ENCODE results near the gene KRT83.

The KRT83 gene

GRCh38 chr12:52320784-52321400 lies at the start of gene KRT83:
TSS of gene KRT83 (minus strand) at chr12:52321398. CDS start at chr12:52321335, 63 bp downstream.
- ChIA-PET CTCF (interaction anchor here (0.7 to 1.9 kb wide), 4 partner anchors 10 to 517 kb away, joined by 3 to 13 read pairs (median 4); no protein-coding TSS in a partner anchor), POLR2A (no interaction called here)
- TF ChIP-seq ZNF626 (tag by site-specific recombination; IDR thresholded peaks at IDR 0.05) (no peak), ZNF280D (tag by site-specific recombination; IDR thresholded peaks at IDR 0.05) (no peak), ZNF155 (tag by site-specific recombination; IDR thresholded peaks at IDR 0.05) (no peak), ZNF600 (tag by site-specific recombination; IDR thresholded peaks at IDR 0.05) (no peak), OSR2 (tag by site-specific recombination; IDR thresholded peaks at IDR 0.05) (no peak)
- H3K27ac ChIP-seq (ENCODE audit: extremely low read depth, low read depth, low read length): no peak within 1 kb of the TSS
- H3K9me3 ChIP-seq (ENCODE audit: control insufficient read depth, insufficient read depth, low read depth, low read length): no peaks in the 10 kb centered on the region
- H3K36me3 ChIP-seq (ENCODE audit: control insufficient read depth in 2 of 2, insufficient read depth in 1 of 2, low read length in 2 of 2): no peaks in the 10 kb centered on the region
- no peak within 1 kb of the TSS for H3K4me3 ChIP-seq (ENCODE audit: low read depth, low read length)
- H3K4me1 ChIP-seq (ENCODE audit: control insufficient read depth, insufficient read depth, low read length): no peaks in the 10 kb centered on the region

- H3K4me3 ChIP-seq (ENCODE audit: low read depth, low read length): no peak overlapping the region
- TF ChIP-seq PRDM6 (tag by site-specific recombination; IDR thresholded peaks at IDR 0.05): no peak
- TF ChIP-seq ZNF792 (tag by site-specific recombination; IDR thresholded peaks at IDR 0.05): no peak
- no peak for TF ChIP-seq ZNF514 (tag by site-specific recombination; IDR thresholded peaks at IDR 0.05)
- no peak for TF ChIP-seq PATZ1 (tag by site-specific recombination; IDR thresholded peaks at IDR 0.05)
- no peak for TF ChIP-seq ZNF362 (tag by site-specific recombination; IDR thresholded peaks at IDR 0.05)
- no peak for TF ChIP-seq ZNF132 (tag by site-specific recombination; IDR thresholded peaks at IDR 0.05; ENCODE audit: borderline replicate concordance)
- TF ChIP-seq ZNF529 (tag by site-specific recombination; IDR thresholded peaks at IDR 0.05; ENCODE audit: insufficient replicate concordance): no peak
- TF ChIP-seq ZBTB17 (tag by site-specific recombination; IDR thresholded peaks at IDR 0.05): no peak
- TF ChIP-seq SCRT2 (tag by site-specific recombination; IDR thresholded peaks at IDR 0.05): no peak
- no peak for TF ChIP-seq ZNF623 (tag by site-specific recombination; IDR thresholded peaks at IDR 0.05)
- no peak for TF ChIP-seq ZNF433 (tag by site-specific recombination; IDR thresholded peaks at IDR 0.05; ENCODE audit: low read depth)
- no peak for TF ChIP-seq ZNF394 (tag by site-specific recombination; IDR thresholded peaks at IDR 0.05; ENCODE audit: borderline replicate concordance)
- TF ChIP-seq PRDM10 (tag by site-specific recombination; IDR thresholded peaks at IDR 0.05): no peak
- no peak for TF ChIP-seq ZNF138 (tag by site-specific recombination; IDR thresholded peaks at IDR 0.05; ENCODE audit: borderline replicate concordance)
- TF ChIP-seq ZIC2 (tag by site-specific recombination; IDR thresholded peaks at IDR 0.05): no peak
- TF ChIP-seq GLI2 (tag by site-specific recombination; IDR thresholded peaks at IDR 0.05; ENCODE audit: borderline replicate concordance, low read depth): no peak
- TF ChIP-seq ZNF391 (tag by site-specific recombination; IDR thresholded peaks at IDR 0.05; ENCODE audit: borderline replicate concordance, low read depth): no peak
- no peak overlapping the region for H3K27ac ChIP-seq (ENCODE audit: extremely low read depth, low read depth, low read length)
- H3K36me3 ChIP-seq (ENCODE audit: control insufficient read depth in 2 of 2, insufficient read depth in 1 of 2, low read length in 2 of 2): no peaks in the 10 kb centered on the region
- no peaks in the 10 kb centered on the region for H3K4me1 ChIP-seq (ENCODE audit: control insufficient read depth, insufficient read depth, low read length)
- CTCF ChIA-PET: interaction anchor here (0.5 to 10.0 kb wide), 14 partner anchors 9 to 617 kb away, joined by 3 to 200 read pairs (median 3); no protein-coding TSS in a partner anchor
- no peaks in the 10 kb centered on the region for H3K9me3 ChIP-seq (ENCODE audit: control insufficient read depth, insufficient read depth, low read depth, low read length)
- POLR2A ChIA-PET: interaction anchor here (0.7 kb wide), 1 partner anchor 216 kb away, joined by 4 read pairs; no protein-coding TSS in a partner anchor
Measured at GRCh38 chr12:52369809-52370208, 48.6 kb upstream of the KRT83 start.

All from HEK293 (cell line).